GM19193 (cell line): ENCODE results near the gene LRBA.

ENCODE experiments used
- POLR2A ChIP-seq: IDR thresholded peaks from 4 replicates; pipeline ENCODE4 v1.6.1; 2011; ENCODE audit not compliant: insufficient read depth, insufficient read length; ENCODE audit errors: extremely low read depth

The LRBA gene

DNA sequence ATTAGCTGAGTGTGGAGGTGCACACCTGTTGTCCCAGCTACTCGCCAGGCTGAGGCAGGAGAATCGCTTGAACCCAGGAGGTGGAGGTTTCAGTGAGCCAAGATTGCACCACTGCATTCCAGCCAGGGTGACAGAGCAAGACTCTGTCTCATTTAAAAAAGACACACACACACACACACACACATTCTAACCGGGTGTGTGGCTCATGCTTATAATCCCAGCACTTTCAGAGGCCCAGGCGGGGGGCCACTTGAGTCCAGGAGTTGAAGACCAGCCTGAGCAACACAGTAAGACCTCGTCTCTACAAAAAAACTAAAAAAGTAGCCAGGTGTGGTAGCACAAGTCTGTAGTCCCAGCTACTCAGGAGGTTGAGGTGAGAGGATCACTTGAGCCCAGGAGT lies 152.3 kb downstream of the LRBA start:
- no peak for TF ChIP-seq POLR2A

DNA sequence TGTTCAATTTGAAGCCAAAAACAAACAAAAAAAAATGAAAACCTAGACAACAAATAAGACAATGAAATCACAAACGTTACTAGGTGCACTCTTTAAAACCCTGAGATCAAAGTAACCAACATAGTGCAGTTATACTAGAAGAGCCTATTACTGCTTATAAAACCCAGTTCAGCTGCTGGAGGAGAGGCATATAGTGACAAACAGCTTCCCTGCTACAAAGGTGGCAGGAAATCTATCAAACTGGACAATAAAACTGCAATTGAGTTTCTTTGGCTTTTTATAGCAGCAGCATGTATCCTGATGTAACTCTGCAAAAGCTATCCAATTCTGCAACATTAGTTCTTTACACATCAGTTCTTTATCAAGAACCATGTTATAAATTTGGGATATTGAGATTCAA lies 155.6 kb downstream of the LRBA start:
- no peak for TF ChIP-seq POLR2A

GRCh38 chr4:150855981-150856510 lies 159.0 kb downstream of the LRBA start:
- TF ChIP-seq POLR2A, result no peak

GRCh38 chr4:150854600-150854999 lies 160.5 kb downstream of the LRBA start:
- no peak for TF ChIP-seq POLR2A

GRCh38 chr4:150853882-150854281 lies 161.2 kb downstream of the LRBA start:
- TF ChIP-seq POLR2A, result no peak

- no peak for TF ChIP-seq POLR2A
These were observed 162.9 kb downstream of the LRBA start for GRCh38 chr4:150852216-150852615.

- no peak for TF ChIP-seq POLR2A
These were observed 166.1 kb downstream of the LRBA start for GRCh38 chr4:150849016-150849415.

DNA sequence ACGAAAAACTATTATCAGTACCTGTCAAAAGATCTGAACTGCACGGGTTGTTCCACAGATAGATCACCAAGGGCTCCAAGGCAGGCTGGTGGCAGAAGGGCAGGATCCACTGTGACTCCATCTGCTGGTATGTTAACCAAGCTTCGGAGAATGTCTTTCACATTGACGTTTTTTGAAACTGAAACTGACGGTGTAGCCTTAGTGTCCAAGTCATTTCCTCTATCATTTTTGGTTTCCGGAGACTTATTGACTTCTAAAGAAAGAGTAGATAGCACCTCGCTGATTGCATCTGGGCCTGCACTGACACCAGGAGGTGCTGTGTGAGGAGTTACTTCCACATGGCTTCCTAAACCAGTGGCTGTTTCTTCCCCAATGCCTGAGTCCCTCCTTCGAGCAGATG lies 186.9 kb downstream of the LRBA start:
- no peak for TF ChIP-seq POLR2A

DNA sequence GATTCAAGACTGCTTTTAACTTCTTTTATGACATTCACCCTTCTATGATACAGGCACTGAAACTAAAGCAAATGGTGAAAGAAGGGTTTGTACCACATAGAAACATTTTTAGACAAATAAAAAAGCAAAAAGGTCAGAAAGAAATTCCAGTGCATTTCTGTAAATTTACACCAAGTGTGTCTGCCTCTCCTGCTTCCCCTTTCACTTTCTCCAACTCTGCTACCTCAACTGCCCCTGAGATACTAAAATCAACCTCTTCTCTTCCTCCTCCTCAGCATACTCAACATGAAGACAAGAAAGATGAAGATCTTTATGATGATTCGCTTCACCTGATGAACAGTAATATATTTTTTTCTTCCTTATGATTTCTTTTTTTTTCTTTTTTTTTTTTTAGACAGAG lies 187.9 kb downstream of the LRBA start:
- TF ChIP-seq POLR2A, result no peak

- TF ChIP-seq POLR2A, result no peak
These were observed 188.8 kb downstream of the LRBA start for GRCh38 chr4:150826306-150826705.

GRCh38 chr4:150822407-150822806 lies 192.7 kb downstream of the LRBA start:
- TF ChIP-seq POLR2A, result no peak

- no peak for TF ChIP-seq POLR2A
These were observed 193.4 kb downstream of the LRBA start for GRCh38 chr4:150821641-150822040.

DNA sequence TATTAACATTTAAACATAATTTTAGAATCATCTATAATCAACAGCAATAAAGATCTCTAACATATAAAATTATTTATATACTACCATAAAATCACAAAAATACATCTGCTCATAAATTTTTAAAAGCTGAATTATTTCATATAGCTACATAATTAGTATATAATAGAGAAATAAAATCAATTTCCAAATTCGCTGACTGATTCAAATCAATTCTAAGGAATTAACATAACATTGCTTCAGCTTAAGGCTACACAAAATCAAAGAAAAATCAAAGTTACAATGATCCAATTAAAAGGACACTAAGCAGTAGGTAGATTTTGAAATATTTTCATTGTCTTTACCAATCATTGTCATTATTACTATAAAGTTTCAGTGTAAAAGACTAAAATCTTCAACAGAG lies 194.7 kb downstream of the LRBA start:
- TF ChIP-seq POLR2A, result no peak

DNA sequence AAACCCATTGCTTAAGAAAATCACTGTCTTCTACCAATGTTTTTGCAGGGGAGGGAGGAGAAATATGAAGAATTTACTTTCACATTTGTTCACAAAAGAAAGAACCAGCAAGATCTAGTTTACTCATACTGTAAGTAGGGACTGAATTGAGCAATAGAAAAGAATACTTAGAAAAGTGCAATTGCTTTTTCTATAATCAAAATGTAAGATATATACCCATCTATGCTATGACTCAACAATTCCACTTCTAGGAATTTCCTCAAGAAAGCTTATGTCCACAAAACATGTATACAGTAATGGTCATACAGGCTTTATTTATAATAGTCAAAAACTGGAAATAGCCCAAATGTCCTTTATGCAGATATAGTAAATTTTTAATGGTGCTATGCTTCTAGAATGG lies 196.4 kb downstream of the LRBA start:
- TF ChIP-seq POLR2A, result no peak

GRCh38 chr4:150817804-150818528 lies 197.1 kb downstream of the LRBA start:
- no peak for TF ChIP-seq POLR2A

- no peak for TF ChIP-seq POLR2A
These were observed 198.1 kb downstream of the LRBA start for GRCh38 chr4:150817017-150817416.

- no peak for TF ChIP-seq POLR2A
These were observed 198.6 kb downstream of the LRBA start for GRCh38 chr4:150816491-150816890.
